Activated B cell treated with CpG ODN at 0.5 μM for 24 hours (primary cell): ENCODE measurements around the gene MACROD2. TPM values are rescaled to one million over a fixed set of nuclear protein-coding genes. Genes with fewer than 3 reads are reported as not detected.

Experiments used
- ATAC-seq: fragments of 200-7000 bp; cut with Tn5 transposase; one replicate; pipeline ENCODE4 v1.10.0; 2021; ENCODE audit warnings: low read depth, mild to moderate bottlenecking, moderate library complexity
- CTCF ChIA-PET: fragments of 350-600 bp; sonication (Branson Sonifier 250); formaldehyde crosslinking; loops from one replicate; lab custom pipeline; 2021; ENCODE audit warnings: antibody characterized with exemption; lab: Charles Lee
- POLR2A ChIA-PET: fragments of 350-600 bp; sonication (Branson Sonifier 250); formaldehyde crosslinking; loops from one replicate; lab custom pipeline; 2021; ENCODE audit warnings: antibody characterized with exemption; lab: Charles Lee
- DNase-seq: peaks from one replicate; pipeline ENCODE4 v3.0.0; 2022
- H3K27ac Mint-ChIP-seq: one replicate; pipeline ENCODE4 v1.8.0; 2020; ENCODE audit warnings: mixed read lengths
- H3K27me3 Mint-ChIP-seq: one replicate; pipeline ENCODE4 v1.8.0; 2021; ENCODE audit warnings: mixed read lengths
- H3K36me3 Mint-ChIP-seq: one replicate; pipeline ENCODE4 v1.8.0; 2021; ENCODE audit warnings: low read depth, mixed read lengths
- H3K4me1 Mint-ChIP-seq: one replicate; pipeline ENCODE4 v1.8.0; 2021; ENCODE audit warnings: mixed read lengths
- H3K4me3 Mint-ChIP-seq: one replicate; pipeline ENCODE4 v1.8.0; 2020; ENCODE audit warnings: mild to moderate bottlenecking, mixed read lengths
- H3K9me3 Mint-ChIP-seq: one replicate; pipeline ENCODE4 v1.8.0; 2020; ENCODE audit warnings: mixed read lengths
- intact Hi-C: fragments of 100-400 bp; cut with micrococcal nuclease; formaldehyde crosslinking; loops from one replicate; pipeline ENCODE4 v1.15.1; 2024
- total RNA-seq: library from RNA; stranded (reverse); gene quantifications from 2 replicates; pipeline ENCODE4 v1.2.3, GENCODE V29; 2022
- TF ChIP-seq, protein P1 (sequence below): fragments of 200-600 bp; IDR thresholded peaks from one replicate; pipeline ENCODE4 v1.8.0; 2022; ENCODE audit warnings: antibody characterized with exemption, mild to moderate bottlenecking

Gene MACROD2
- total RNA-seq, 1 donor from 2014 or later = 55.1 TPM

DNA sequence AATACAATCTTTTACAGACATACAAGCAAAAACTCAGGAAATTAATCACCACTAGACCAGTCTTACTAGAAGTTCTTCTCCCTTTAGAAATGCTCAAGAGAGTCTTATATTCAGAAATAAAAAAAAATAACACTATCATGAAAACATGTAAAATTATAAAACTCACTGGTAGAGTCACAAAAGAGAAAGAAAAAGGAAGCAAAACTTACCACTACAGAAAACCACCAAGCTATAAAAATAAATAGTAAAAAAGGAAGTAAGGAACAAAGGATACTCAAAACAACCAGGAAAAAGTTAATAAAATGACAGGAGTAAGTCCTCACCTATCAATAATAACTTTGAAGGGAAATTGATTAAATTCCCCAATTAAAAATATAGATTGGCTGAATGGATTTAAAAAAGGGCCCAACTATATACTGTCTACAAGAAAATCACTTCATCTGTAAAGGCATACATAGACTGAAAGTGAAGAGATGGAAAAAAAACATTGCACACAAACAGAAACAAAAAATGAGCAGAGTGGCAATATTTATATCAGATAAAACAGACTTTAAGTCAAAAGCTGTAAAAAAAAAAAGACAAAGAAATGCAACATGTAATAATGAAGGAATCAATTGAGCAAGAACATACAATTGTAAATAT lies 2088.4 kb downstream of the MACROD2 start:
- H3K4me3 Mint-ChIP-seq = peak overlapping the region; percentile 20
- H3K27ac Mint-ChIP-seq = peak overlapping the region; percentile 75
- DNase-seq = no peak

DNA sequence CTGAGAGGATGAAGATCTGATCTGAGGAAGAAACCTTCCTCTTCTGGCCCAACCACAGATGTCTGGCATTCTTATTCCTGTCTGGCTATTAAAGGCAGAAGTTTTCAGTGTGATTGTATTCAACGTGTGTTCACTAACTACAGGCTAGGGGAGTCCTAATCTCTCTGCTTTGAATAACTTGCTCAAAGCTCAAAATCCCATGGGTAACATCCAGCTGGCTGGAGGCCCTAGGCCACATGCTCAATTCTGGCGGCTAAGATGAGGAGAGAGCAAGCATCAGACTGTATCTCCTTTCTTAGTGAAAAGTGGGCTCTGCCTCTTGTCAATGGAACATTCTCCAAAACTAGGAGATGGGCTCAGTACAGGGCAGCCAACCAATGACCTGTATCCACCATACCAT lies 2099.9 kb downstream of the MACROD2 start:
- H3K27me3 Mint-ChIP-seq = no peaks in the 10 kb centered on the region
- DNase-seq = no peak
- ATAC-seq = no peak
- TF ChIP-seq, protein P1, sequence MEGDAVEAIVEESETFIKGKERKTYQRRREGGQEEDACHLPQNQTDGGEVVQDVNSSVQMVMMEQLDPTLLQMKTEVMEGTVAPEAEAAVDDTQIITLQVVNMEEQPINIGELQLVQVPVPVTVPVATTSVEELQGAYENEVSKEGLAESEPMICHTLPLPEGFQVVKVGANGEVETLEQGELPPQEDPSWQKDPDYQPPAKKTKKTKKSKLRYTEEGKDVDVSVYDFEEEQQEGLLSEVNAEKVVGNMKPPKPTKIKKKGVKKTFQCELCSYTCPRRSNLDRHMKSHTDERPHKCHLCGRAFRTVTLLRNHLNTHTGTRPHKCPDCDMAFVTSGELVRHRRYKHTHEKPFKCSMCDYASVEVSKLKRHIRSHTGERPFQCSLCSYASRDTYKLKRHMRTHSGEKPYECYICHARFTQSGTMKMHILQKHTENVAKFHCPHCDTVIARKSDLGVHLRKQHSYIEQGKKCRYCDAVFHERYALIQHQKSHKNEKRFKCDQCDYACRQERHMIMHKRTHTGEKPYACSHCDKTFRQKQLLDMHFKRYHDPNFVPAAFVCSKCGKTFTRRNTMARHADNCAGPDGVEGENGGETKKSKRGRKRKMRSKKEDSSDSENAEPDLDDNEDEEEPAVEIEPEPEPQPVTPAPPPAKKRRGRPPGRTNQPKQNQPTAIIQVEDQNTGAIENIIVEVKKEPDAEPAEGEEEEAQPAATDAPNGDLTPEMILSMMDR = no peak
- ChIA-PET POLR2A (interaction anchor here (0.7 kb wide), 1 partner anchor 111 kb away, joined by 3 read pairs; no protein-coding TSS in a partner anchor), CTCF (no interaction called here)
- H3K9me3 Mint-ChIP-seq = no peaks in the 10 kb centered on the region
- H3K4me1 Mint-ChIP-seq = peaks cover 54% of the 10 kb centered on the region
- intact Hi-C loops = loop anchor here (1.0 kb wide), 1 partner anchor 9 kb away; no protein-coding TSS in a partner anchor
- no peak overlapping the region for H3K4me3 Mint-ChIP-seq
- H3K36me3 Mint-ChIP-seq = no peaks in the 10 kb centered on the region
- no peak overlapping the region for H3K27ac Mint-ChIP-seq

More for the DNA sequence above, 2088.4 kb downstream of the MACROD2 start:
- peaks cover 10% of the 10 kb centered on the region for H3K36me3 Mint-ChIP-seq
- peaks cover 12% of the 10 kb centered on the region for H3K9me3 Mint-ChIP-seq
- CTCF ChIA-PET = no interaction called here
- POLR2A ChIA-PET = interaction anchor here (0.6 to 1.2 kb wide), 2 partner anchors 8 to 14 kb away, joined by 3 read pairs; no protein-coding TSS in a partner anchor
- intact Hi-C loops = loop anchor here (5.0 kb wide), 4 partner anchors 34 to 309 kb away; no protein-coding TSS in a partner anchor
- H3K27me3 Mint-ChIP-seq = no peaks in the 10 kb centered on the region
- peaks cover 56% of the 10 kb centered on the region for H3K4me1 Mint-ChIP-seq
- no peak for ATAC-seq
- TF ChIP-seq, protein P1 = no peak

DNA sequence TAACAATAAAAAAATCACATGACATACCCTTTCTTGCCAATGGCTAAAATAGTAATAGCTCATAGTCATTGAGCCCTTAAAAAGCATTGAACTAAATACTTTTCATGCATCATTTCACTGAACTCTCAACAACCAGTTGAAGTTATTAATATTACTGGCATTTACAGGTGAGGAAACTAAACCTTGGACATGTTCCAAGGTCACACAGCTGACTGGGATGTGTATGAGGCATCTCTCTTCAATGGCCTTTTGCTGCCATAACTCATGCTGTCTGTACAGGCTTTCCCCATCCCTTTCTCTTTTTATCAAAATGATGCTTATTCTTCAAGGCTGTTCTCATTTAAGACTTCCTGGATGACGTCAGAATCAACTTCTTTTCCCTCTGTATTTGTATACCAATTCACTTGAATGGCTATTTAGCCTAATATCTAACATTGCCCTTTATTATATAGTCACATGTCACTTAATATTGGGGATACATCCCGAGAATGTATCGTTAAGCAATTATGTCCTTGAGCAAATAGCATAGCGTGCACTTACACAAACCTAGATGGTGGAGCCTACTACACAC lies 2101.5 kb downstream of the MACROD2 start:
- ChIA-PET CTCF (no interaction called here), POLR2A (interaction anchor here (0.6 kb wide), 1 partner anchor 68 kb away, joined by 5 read pairs; no protein-coding TSS in a partner anchor)
- intact Hi-C loops = no loop called here
- TF ChIP-seq, protein P1 = no peak
- no peak for DNase-seq
- Mint-ChIP-seq H3K9me3 (no peaks in the 10 kb centered on the region), H3K4me3 (no peak overlapping the region), H3K27ac (no peak overlapping the region), H3K27me3 (no peaks in the 10 kb centered on the region), H3K4me1 (peaks cover 59% of the 10 kb centered on the region), H3K36me3 (no peaks in the 10 kb centered on the region)
- ATAC-seq = no peak

DNA sequence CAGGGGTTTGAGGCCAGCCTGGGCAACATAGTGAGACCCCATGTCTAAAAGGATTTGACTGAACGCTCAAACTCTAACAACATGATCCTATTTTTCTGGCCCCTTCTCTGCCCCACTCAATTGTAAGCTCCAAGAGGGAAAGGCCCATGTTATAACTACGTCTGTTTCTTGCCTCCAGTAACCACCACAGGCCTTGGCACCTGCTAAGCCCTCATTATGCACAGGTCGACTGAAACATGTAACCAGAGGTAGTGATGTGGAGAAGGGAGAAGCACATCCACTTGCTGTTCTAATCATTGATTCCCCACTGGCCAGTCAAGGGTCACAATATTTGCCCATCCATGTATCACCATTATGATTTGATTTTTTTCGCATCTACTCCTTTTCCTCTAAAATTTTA lies 2102.5 kb downstream of the MACROD2 start:
- H3K4me3 Mint-ChIP-seq = no peak overlapping the region

More for the DNA sequence above, 2102.5 kb downstream of the MACROD2 start:
- Mint-ChIP-seq H3K27ac (no peak overlapping the region), H3K36me3 (no peaks in the 10 kb centered on the region), H3K9me3 (no peaks in the 10 kb centered on the region), H3K4me1 (peaks cover 62% of the 10 kb centered on the region), H3K27me3 (no peaks in the 10 kb centered on the region)
- DNase-seq = no peak
- TF ChIP-seq, protein P1 = no peak
- CTCF ChIA-PET = no interaction called here
- intact Hi-C loops = no loop called here
- POLR2A ChIA-PET = interaction anchor here (0.6 kb wide), 1 partner anchor 145 kb away, joined by 3 read pairs; no protein-coding TSS in a partner anchor
- ATAC-seq = no peak
